Activated CD8-positive, alpha-beta T cell treated with anti-CD3 and anti-CD28 coated beads for 36 hours (primary cell): ENCODE data around the gene CRTAC1. TPM values are rescaled to one million over a fixed set of nuclear protein-coding genes. Genes with fewer than 3 reads are reported as not detected.

Source experiments
- ATAC-seq: fragments of 200-7000 bp; cut with Tn5 transposase; one replicate; pipeline ENCODE4 v1.10.0; 2021; ENCODE audit warnings: mild to moderate bottlenecking, moderate library complexity
- CTCF ChIA-PET: fragments of 350-600 bp; sonication (Branson Sonifier 250); formaldehyde crosslinking; loops from one replicate; lab custom pipeline; 2021; ENCODE audit warnings: antibody characterized with exemption; lab: Charles Lee
- POLR2A ChIA-PET: fragments of 350-600 bp; sonication (Branson Sonifier 250); formaldehyde crosslinking; loops from one replicate; lab custom pipeline; 2021; ENCODE audit warnings: antibody characterized with exemption; lab: Charles Lee
- DNase-seq: peaks from one replicate; pipeline ENCODE4 v3.0.0-alpha.2; 2020
- H3K27ac Mint-ChIP-seq: one replicate; pipeline ENCODE4 v1.8.0; 2021; ENCODE audit warnings: mild to moderate bottlenecking, mixed read lengths
- H3K27me3 Mint-ChIP-seq: one replicate; pipeline ENCODE4 v1.8.0; 2021; ENCODE audit warnings: mixed read lengths
- H3K36me3 Mint-ChIP-seq: one replicate; pipeline ENCODE4 v1.8.0; 2021; ENCODE audit warnings: low read depth, mixed read lengths
- H3K4me1 Mint-ChIP-seq: one replicate; pipeline ENCODE4 v1.8.0; 2021; ENCODE audit warnings: low read depth, mixed read lengths
- H3K4me3 Mint-ChIP-seq: one replicate; pipeline ENCODE4 v1.8.0; 2021; ENCODE audit warnings: mild to moderate bottlenecking, moderate library complexity, mixed read lengths
- H3K9me3 Mint-ChIP-seq: one replicate; pipeline ENCODE4 v1.8.0; 2021; ENCODE audit warnings: mixed read lengths
- intact Hi-C: fragments of 100-400 bp; cut with micrococcal nuclease; formaldehyde crosslinking; loops from one replicate; pipeline ENCODE4 v1.10.0; 2022
- total RNA-seq, 2 experiments: library from RNA; stranded (reverse); gene quantifications; one replicate each; pipeline ENCODE4 v1.2.3, GENCODE V29; 2021
- TF ChIP-seq, protein P1 (sequence below): fragments of 200-600 bp; IDR thresholded peaks from one replicate; pipeline ENCODE4 v1.8.0; 2022; ENCODE audit warnings: antibody characterized with exemption, mild to moderate bottlenecking

The CRTAC1 gene
- total RNA-seq, 2 experiments from 2014 or later: not detected

DNA sequence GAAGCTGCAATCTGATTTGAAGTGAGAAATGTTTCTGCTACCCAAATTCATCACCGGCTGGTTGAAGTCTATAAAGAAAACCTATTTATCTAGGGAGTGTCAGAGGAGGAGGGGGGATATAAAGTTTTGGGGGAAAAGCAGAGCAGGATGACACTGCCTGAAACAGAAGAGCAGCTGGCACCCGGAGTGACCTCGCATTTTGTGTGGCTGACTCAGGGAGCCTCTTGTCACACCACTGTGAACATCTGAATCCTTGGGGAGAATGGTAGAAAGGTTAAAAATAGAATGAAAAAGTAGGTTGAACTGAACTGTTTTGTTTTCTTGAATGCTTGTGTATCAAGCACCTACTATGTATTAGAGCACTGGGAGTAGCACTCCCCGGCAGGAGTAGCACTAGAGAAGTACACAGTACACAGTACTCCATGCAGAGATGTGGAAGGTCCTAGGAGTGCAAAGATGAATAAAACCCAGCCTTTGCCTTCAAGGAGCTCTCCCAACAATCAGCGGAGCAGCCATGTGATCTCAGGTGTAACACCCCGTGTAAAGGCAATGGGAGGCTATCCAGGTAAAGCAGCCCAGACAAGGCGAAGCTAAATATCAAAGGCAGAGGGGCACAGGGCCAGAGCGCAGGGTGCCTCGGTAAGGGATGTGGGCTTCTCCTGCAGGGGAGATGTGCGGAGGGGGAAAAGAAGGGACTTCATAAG, 13.5 kb downstream of the CRTAC1 start:
- Mint-ChIP-seq H3K27me3 (peaks cover 14% of the 10 kb centered on the region), H3K9me3 (no peaks in the 10 kb centered on the region), H3K27ac (no peak overlapping the region), H3K4me1 (no peaks in the 10 kb centered on the region), H3K4me3 (no peak overlapping the region), H3K36me3 (no peaks in the 10 kb centered on the region)
- intact Hi-C loops: no loop called here
- DNase-seq (no peak), ATAC-seq (no peak)
- ChIA-PET CTCF (interaction anchor here (1.4 to 1.8 kb wide), 2 partner anchors 11 to 12 kb away, joined by 9 to 12 read pairs; no protein-coding TSS in a partner anchor), POLR2A (no interaction called here)
- TF ChIP-seq, protein P1, sequence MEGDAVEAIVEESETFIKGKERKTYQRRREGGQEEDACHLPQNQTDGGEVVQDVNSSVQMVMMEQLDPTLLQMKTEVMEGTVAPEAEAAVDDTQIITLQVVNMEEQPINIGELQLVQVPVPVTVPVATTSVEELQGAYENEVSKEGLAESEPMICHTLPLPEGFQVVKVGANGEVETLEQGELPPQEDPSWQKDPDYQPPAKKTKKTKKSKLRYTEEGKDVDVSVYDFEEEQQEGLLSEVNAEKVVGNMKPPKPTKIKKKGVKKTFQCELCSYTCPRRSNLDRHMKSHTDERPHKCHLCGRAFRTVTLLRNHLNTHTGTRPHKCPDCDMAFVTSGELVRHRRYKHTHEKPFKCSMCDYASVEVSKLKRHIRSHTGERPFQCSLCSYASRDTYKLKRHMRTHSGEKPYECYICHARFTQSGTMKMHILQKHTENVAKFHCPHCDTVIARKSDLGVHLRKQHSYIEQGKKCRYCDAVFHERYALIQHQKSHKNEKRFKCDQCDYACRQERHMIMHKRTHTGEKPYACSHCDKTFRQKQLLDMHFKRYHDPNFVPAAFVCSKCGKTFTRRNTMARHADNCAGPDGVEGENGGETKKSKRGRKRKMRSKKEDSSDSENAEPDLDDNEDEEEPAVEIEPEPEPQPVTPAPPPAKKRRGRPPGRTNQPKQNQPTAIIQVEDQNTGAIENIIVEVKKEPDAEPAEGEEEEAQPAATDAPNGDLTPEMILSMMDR: no peak

DNA sequence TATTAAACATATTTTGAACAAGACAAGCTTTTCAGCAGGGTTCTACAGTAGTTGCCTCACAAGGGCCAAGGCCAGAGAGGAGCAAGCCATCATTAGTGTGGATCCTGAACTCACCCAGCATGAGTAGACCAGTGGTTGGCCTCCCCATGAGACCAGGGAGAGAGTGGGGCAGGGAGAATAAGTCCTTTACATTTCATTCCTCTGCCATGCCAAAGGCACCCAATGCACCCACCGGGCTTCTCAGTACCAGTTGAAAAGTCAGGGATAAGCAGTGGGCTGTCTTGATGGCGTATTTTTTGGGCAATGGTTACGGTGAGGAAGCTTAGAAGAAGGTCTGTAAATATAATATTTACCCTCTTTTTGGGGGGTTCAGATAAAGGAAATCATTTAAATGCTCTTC, 16.6 kb downstream of the CRTAC1 start:
- ATAC-seq (no peak), DNase-seq (no peak)
- TF ChIP-seq, protein P1: no peak
- no peaks in the 10 kb centered on the region for H3K9me3 Mint-ChIP-seq
- ChIA-PET POLR2A (no interaction called here), CTCF (interaction anchor here (0.9 to 1.8 kb wide), 5 partner anchors 13 to 99 kb away, joined by 3 to 9 read pairs (median 4); no protein-coding TSS in a partner anchor)
- no peak overlapping the region for H3K4me3 Mint-ChIP-seq
- H3K4me1 Mint-ChIP-seq: no peaks in the 10 kb centered on the region
- no peaks in the 10 kb centered on the region for H3K36me3 Mint-ChIP-seq
- no peak overlapping the region for H3K27ac Mint-ChIP-seq
- intact Hi-C loops: no loop called here
- H3K27me3 Mint-ChIP-seq: peaks cover 8% of the 10 kb centered on the region

DNA sequence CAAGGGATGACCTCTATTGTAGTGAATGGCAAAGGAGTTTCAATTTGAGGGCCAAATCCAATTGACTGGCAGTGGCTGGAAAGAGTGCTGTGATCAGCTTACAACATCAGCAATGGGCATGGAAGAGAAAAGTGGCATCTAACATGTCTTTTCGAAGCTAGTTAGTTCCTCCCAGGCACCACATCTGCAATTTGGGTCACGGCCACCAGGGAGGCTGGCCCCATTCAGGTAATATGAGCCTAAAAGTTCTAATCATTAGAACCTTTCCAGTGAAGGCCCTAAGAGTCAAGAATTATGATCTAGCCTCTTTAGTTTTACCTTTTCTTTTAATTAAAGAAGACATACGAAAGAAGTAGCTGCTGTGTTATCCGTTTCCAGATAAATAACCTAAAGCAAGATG, 17.3 kb downstream of the CRTAC1 start:
- TF ChIP-seq, protein P1: no peak
- CTCF ChIA-PET: interaction anchor here (0.9 to 1.8 kb wide), 4 partner anchors 15 to 98 kb away, joined by 3 to 9 read pairs (median 5); no protein-coding TSS in a partner anchor
- POLR2A ChIA-PET: no interaction called here
- H3K9me3 Mint-ChIP-seq: no peaks in the 10 kb centered on the region
- ATAC-seq (no peak), DNase-seq (no peak)
- H3K4me3 Mint-ChIP-seq: no peak overlapping the region
- no peaks in the 10 kb centered on the region for H3K4me1 Mint-ChIP-seq
- H3K36me3 Mint-ChIP-seq: no peaks in the 10 kb centered on the region
- no peak overlapping the region for H3K27ac Mint-ChIP-seq
- intact Hi-C loops: no loop called here
- H3K27me3 Mint-ChIP-seq: peaks cover 8% of the 10 kb centered on the region

DNA sequence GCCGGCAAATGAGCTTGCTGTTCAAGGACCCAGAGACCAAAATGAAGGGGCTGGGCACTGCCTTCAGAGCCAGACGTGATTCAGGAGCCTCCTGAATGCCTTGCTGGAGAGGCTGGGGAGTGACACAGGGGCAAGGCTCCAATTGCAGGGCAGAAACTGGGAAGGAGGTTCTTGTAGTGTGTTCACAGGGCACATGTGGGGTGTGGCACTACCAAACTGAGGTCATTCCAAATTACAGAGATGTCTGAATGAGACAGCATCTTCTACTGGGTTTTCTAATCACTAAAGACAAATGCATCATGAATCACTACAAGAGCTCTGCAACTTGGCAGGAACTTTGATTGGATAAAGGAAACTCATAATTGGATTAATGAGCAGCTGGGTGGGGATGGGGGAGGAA, 17.8 kb downstream of the CRTAC1 start:
- POLR2A ChIA-PET: no interaction called here
- no peak for DNase-seq
- CTCF ChIA-PET: interaction anchor here (0.9 kb wide), 1 partner anchor 97 kb away, joined by 3 read pairs; no protein-coding TSS in a partner anchor
- ATAC-seq: no peak
- Mint-ChIP-seq H3K27me3 (peaks cover 8% of the 10 kb centered on the region), H3K36me3 (no peaks in the 10 kb centered on the region), H3K27ac (no peak overlapping the region), H3K9me3 (no peaks in the 10 kb centered on the region), H3K4me3 (no peak overlapping the region), H3K4me1 (no peaks in the 10 kb centered on the region)
- TF ChIP-seq, protein P1: no peak
- intact Hi-C loops: no loop called here

GRCh38 chr10:98010939-98011685, 19.3 kb downstream of the CRTAC1 start:
- no peak for DNase-seq
- ATAC-seq: no peak
- TF ChIP-seq, protein P1: no peak
- H3K27ac Mint-ChIP-seq: no peak overlapping the region
- peaks cover 4% of the 10 kb centered on the region for H3K4me1 Mint-ChIP-seq
- intact Hi-C loops: no loop called here
- H3K4me3 Mint-ChIP-seq: no peak overlapping the region
- no peaks in the 10 kb centered on the region for H3K9me3 Mint-ChIP-seq
- POLR2A ChIA-PET: no interaction called here
- CTCF ChIA-PET: no interaction called here
- H3K27me3 Mint-ChIP-seq: peaks cover 13% of the 10 kb centered on the region
- H3K36me3 Mint-ChIP-seq: no peaks in the 10 kb centered on the region
